HepG2 (cell line): ENCODE measurements around the gene MMP25. TPM values are rescaled to one million over a fixed set of nuclear protein-coding genes. Genes with fewer than 3 reads are reported as not detected.

Source experiments
- BHLHE40 ChIP-seq: IDR thresholded peaks from 2 replicates; pipeline ENCODE4 v1.6.1; 2011; ENCODE audit warnings: low read length, improper control_type of control experiment
- CENPBD1 ChIP-seq: sonication (generic); formaldehyde crosslinking; IDR thresholded peaks from 2 replicates; pipeline ENCODE4 v1.8.0; 2022; ENCODE audit warnings: missing genetic modification reagents, low read depth, mild to moderate bottlenecking, borderline replicate concordance
- DR1 ChIP-seq: sonication (generic); formaldehyde crosslinking; IDR thresholded peaks from 2 replicates; pipeline ENCODE4 v1.8.0; 2021; ENCODE audit warnings: mild to moderate bottlenecking, missing genetic modification reagents, inconsistent platforms
- ERF ChIP-seq: IDR thresholded peaks from 2 replicates; pipeline ENCODE4 v1.6.1; 2018; ENCODE audit warnings: missing biosample characterization, missing genetic modification reagents
- HMGXB4 ChIP-seq, 2 experiments: sonication (generic) in 1 of 2; formaldehyde crosslinking in 1 of 2; IDR thresholded peaks; 2 replicates each; pipeline versions ENCODE4 v1.4.0 to v1.6.1; 2018 to 2020; ENCODE audit warnings: missing genetic modification reagents in 2 of 2, borderline replicate concordance in 1 of 2, low read depth in 1 of 2, mild to moderate bottlenecking in 1 of 2, missing biosample characterization in 1 of 2
- HOXA5 ChIP-seq: sonication (generic); formaldehyde crosslinking; IDR thresholded peaks from 2 replicates; pipeline ENCODE4 v1.4.0; 2020; ENCODE audit warnings: missing genetic modification reagents
- IKZF4 ChIP-seq: sonication (generic); formaldehyde crosslinking; IDR thresholded peaks from 2 replicates; pipeline ENCODE4 v1.5.1; 2020; ENCODE audit warnings: borderline replicate concordance, mild to moderate bottlenecking, low read depth, missing genetic modification reagents; ENCODE audit errors: not compliant biosample characterization
- KDM2A ChIP-seq: sonication (generic); formaldehyde crosslinking; IDR thresholded peaks from 2 replicates; pipeline ENCODE4 v1.4.0; 2020; ENCODE audit warnings: low read depth, missing genetic modification reagents, borderline replicate concordance
- PHF5A ChIP-seq: IDR thresholded peaks from one replicate; pipeline ENCODE4 v1.6.1; 2018; ENCODE audit warnings: low read depth, missing genetic modification reagents; ENCODE audit not compliant: unreplicated experiment
- ZMYM4 ChIP-seq: sonication (generic); formaldehyde crosslinking; IDR thresholded peaks from 2 replicates; pipeline ENCODE4 v1.8.1; 2023; ENCODE audit warnings: mild to moderate bottlenecking, missing genetic modification reagents
- ZNF275 ChIP-seq: sonication (generic); formaldehyde crosslinking; IDR thresholded peaks from 2 replicates; pipeline ENCODE4 v1.8.0; 2022; ENCODE audit warnings: missing genetic modification reagents, mild to moderate bottlenecking, inconsistent platforms, borderline replicate concordance
- ZNF331 ChIP-seq: sonication (generic); formaldehyde crosslinking; IDR thresholded peaks from 2 replicates; pipeline ENCODE4 v1.4.0; 2020; ENCODE audit warnings: missing genetic modification reagents
- ZNF333 ChIP-seq: sonication (generic); formaldehyde crosslinking; IDR thresholded peaks from 2 replicates; pipeline ENCODE4 v1.4.0; 2020; ENCODE audit warnings: mild to moderate bottlenecking, missing genetic modification reagents, borderline replicate concordance
- ZNF558 ChIP-seq: sonication (generic); formaldehyde crosslinking; IDR thresholded peaks from 2 replicates; pipeline ENCODE4 v1.9.0; 2022; ENCODE audit warnings: mild to moderate bottlenecking, missing genetic modification reagents, borderline replicate concordance
- ZNF574 ChIP-seq: sonication (generic); formaldehyde crosslinking; IDR thresholded peaks from 2 replicates; pipeline ENCODE4 v1.4.0; 2020; ENCODE audit warnings: missing genetic modification reagents
- ZNF589 ChIP-seq: sonication (generic); formaldehyde crosslinking; conservative IDR thresholded peaks from 2 replicates; pipeline ENCODE4 v1.8.0; 2022; ENCODE audit warnings: mild to moderate bottlenecking, moderate library complexity, missing genetic modification reagents
- ZNF619 ChIP-seq: sonication (generic); formaldehyde crosslinking; IDR thresholded peaks from 2 replicates; pipeline ENCODE4 v1.4.0; 2020; ENCODE audit warnings: mild to moderate bottlenecking, missing genetic modification reagents
- ZNF761 ChIP-seq: sonication (generic); formaldehyde crosslinking; conservative IDR thresholded peaks from 2 replicates; pipeline ENCODE4 v1.4.0; 2020; ENCODE audit warnings: mild to moderate bottlenecking, missing genetic modification reagents
- ZNF776 ChIP-seq: sonication (generic); formaldehyde crosslinking; IDR thresholded peaks from 2 replicates; pipeline ENCODE4 v1.4.0; 2020; ENCODE audit warnings: mild to moderate bottlenecking, missing genetic modification reagents
- ZZZ3 ChIP-seq: sonication (generic); formaldehyde crosslinking; IDR thresholded peaks from 2 replicates; pipeline ENCODE4 v1.4.0; 2020; ENCODE audit warnings: missing genetic modification reagents, mild to moderate bottlenecking, borderline replicate concordance
- polyA plus RNA-seq, 8 experiments: library from polyadenylated mRNA; depleted of rRNA in 3 of 8; stranded (reverse) in 7 of 8; unstranded in 1 of 8; fragments of >200 nt; fragmentation: Illumina TruSeq in 4 of 8; extraction: Trizol in 4 of 8; gene quantifications; 2 replicates each; pipeline versions ENCODE4 v1.2.1 to v1.2.3, GENCODE V29; 2011 to 2016; ENCODE audit warnings: low read depth in 4 of 8, missing spikeins in 1 of 8, mixed read lengths in 1 of 8; ENCODE audit not compliant: insufficient read depth in 1 of 8
- total RNA-seq, 5 experiments: library from RNA; depleted of rRNA; stranded (reverse); fragments of >200 nt; fragmentation: Illumina TruSeq; extraction: Trizol; gene quantifications; 2 replicates each; pipeline ENCODE4 v1.2.3, GENCODE V29; 2016; ENCODE audit warnings: low read depth in 1 of 5
- TF ChIP-seq, protein P1 (sequence below): sonication (generic); formaldehyde crosslinking; IDR thresholded peaks from 2 replicates; pipeline ENCODE4 v1.4.0; 2020; ENCODE audit warnings: mild to moderate bottlenecking, missing genetic modification reagents

The MMP25 gene
- total and polyA plus RNA-seq, 2 of the 13 experiments (the other 11 are each of a cell fraction or from before 2014, with no cell fraction given) = 0.04 to 0.08 TPM

DNA sequence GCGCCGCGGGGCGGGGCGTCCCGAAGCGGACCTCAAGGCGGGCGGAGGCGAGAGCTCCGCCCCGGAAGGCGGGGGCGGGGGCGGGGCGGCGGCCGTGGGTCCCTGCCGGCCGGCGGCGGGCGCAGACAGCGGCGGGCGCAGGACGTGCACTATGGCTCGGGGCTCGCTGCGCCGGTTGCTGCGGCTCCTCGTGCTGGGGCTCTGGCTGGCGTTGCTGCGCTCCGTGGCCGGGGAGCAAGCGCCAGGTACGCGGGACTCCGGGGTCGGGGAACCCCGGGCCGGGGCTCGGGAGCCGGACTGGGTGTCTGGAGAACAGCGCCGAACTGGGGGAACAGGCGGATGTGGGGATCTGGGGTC lies 26.1 kb upstream of the MMP25 start, which contains the start of gene TNFRSF12A (continued):
- 0 out of 2 replicates have a peak, but pooled peaks have one; percentile 66 for TF ChIP-seq ZZZ3 (CRISPR knock-in tag)
- TF ChIP-seq HMGXB4 (CRISPR knock-in tag; IDR thresholded peaks at IDR 0.05; ENCODE audit: borderline replicate concordance in 1 of 2, low read depth in 1 of 2) = peak in 1 of 2 experiments; percentile 26; a peak in 1 of 4 replicates
- peak; percentile 13; the same call in 1 of the 2 replicates for TF ChIP-seq DR1 (CRISPR knock-in tag)
- 0 out of 2 replicates have a peak, but pooled peaks have one; percentile 40 for TF ChIP-seq HOXA5 (CRISPR knock-in tag)
- no peak for TF ChIP-seq ZNF589 (CRISPR knock-in tag)
- TF ChIP-seq PHF5A (CRISPR knock-in tag) = no peak
- peak; percentile 8; the same call in 1 of the 2 replicates for TF ChIP-seq KDM2A (CRISPR knock-in tag)
- peak; percentile 58; the same call in 1 of the 2 replicates for TF ChIP-seq ZNF776 (CRISPR knock-in tag)
- TF ChIP-seq ZNF761 (CRISPR knock-in tag) = no peak; the same call in 1 of the 2 replicates
- TF ChIP-seq, protein P1, sequence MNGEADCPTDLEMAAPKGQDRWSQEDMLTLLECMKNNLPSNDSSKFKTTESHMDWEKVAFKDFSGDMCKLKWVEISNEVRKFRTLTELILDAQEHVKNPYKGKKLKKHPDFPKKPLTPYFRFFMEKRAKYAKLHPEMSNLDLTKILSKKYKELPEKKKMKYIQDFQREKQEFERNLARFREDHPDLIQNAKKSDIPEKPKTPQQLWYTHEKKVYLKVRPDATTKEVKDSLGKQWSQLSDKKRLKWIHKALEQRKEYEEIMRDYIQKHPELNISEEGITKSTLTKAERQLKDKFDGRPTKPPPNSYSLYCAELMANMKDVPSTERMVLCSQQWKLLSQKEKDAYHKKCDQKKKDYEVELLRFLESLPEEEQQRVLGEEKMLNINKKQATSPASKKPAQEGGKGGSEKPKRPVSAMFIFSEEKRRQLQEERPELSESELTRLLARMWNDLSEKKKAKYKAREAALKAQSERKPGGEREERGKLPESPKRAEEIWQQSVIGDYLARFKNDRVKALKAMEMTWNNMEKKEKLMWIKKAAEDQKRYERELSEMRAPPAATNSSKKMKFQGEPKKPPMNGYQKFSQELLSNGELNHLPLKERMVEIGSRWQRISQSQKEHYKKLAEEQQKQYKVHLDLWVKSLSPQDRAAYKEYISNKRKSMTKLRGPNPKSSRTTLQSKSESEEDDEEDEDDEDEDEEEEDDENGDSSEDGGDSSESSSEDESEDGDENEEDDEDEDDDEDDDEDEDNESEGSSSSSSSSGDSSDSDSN (CRISPR knock-in tag) = peak; percentile 75; the same call in 1 of the 2 replicates
- 0 out of 2 replicates have a peak, but pooled peaks have one; percentile 30 for TF ChIP-seq ZNF331
- TF ChIP-seq BHLHE40 = no peak
- peak; percentile 25 for TF ChIP-seq IKZF4
- TF ChIP-seq ZNF333 (CRISPR knock-in tag) = peak; percentile 69; the same call in 1 of the 2 replicates
- TF ChIP-seq ERF (CRISPR knock-in tag) = peak; percentile 61; the same call in 1 of the 2 replicates
- no peak for TF ChIP-seq CENPBD1 (CRISPR knock-in tag)
- peak; percentile 66; the same call in 1 of the 2 replicates for TF ChIP-seq ZNF558
- no peak; the same call in 1 of the 2 replicates for TF ChIP-seq ZNF275 (CRISPR knock-in tag)
- TF ChIP-seq ZMYM4 = 0 out of 2 replicates have a peak, but pooled peaks have one; percentile 14
- TF ChIP-seq ZNF574 (CRISPR knock-in tag) = peak; percentile 17; the same call in 1 of the 2 replicates
- peak; percentile 56; the same call in 1 of the 2 replicates for TF ChIP-seq ZNF619 (CRISPR knock-in tag)
